T1000 (cell line): ENCODE data around the gene OXNAD1.

Experiments used
- DNase-seq: peaks from one replicate; lab custom pipeline; 2025; ENCODE audit warnings: mixed read lengths; lab: John Stamatoyannopoulos, UW

Gene OXNAD1

GRCh38 chr3:16279010-16279801 lies 14.2 kb downstream of the OXNAD1 start:
- DNase-seq: no peak

GRCh38 chr3:16280671-16281070 lies 15.7 kb downstream of the OXNAD1 start:
- no peak for DNase-seq

GRCh38 chr3:16284633-16285032 lies 19.6 kb downstream of the OXNAD1 start:
- no peak for DNase-seq

GRCh38 chr3:16286161-16286560 lies 21.1 kb downstream of the OXNAD1 start:
- DNase-seq: no peak

- DNase-seq: no peak
Measured at GRCh38 chr3:16286751-16287543, 21.9 kb downstream of the OXNAD1 start.

- DNase-seq: no peak
Measured at GRCh38 chr3:16288664-16289063, 23.7 kb downstream of the OXNAD1 start.

- DNase-seq: no peak
Measured at GRCh38 chr3:16289144-16289889, 24.3 kb downstream of the OXNAD1 start.

DNA sequence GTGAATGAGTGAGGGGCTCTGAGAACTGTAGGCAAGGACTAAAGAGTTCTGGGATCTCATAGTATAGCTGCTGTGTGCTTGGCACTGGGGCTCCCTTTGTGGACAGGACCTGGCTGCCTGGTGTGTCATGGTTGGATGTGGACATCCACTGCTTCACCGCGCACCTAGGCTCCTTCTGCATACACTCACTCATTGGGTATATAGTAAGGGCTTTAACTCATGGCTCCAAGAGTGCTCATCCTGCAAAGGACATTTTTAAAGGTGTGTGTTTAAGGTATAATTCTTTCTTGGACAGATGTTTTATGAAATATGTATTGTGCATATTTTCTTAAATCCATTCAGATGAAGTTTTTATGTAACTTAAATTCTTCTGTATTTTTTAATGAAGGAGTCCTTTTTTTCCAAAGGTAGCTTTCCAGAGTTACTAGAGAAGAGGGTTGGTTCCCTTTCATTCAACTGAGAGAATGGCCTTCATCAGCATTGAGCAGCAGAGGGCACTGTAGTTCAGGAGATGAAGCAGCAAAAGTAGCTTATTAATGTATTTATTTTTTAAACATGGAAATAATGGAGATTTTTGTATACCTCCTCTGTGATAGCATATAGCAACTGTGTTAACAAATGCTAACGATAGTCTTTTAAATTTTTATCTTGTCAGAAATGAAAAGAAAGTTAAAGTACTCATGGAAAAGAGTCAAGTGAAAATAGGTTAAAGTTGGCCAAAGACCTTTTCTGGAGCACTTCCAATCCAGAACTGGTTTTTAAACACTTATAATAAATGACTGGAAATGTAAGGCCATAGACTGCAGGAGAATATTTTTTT lies 25.2 kb downstream of the OXNAD1 start:
- DNase-seq: no peak

- DNase-seq: no peak
Measured at GRCh38 chr3:16290827-16291196, 25.8 kb downstream of the OXNAD1 start.

GRCh38 chr3:16294844-16295243 lies 29.8 kb downstream of the OXNAD1 start:
- DNase-seq: no peak

GRCh38 chr3:16295298-16295890 lies 30.4 kb downstream of the OXNAD1 start:
- no peak for DNase-seq

DNA sequence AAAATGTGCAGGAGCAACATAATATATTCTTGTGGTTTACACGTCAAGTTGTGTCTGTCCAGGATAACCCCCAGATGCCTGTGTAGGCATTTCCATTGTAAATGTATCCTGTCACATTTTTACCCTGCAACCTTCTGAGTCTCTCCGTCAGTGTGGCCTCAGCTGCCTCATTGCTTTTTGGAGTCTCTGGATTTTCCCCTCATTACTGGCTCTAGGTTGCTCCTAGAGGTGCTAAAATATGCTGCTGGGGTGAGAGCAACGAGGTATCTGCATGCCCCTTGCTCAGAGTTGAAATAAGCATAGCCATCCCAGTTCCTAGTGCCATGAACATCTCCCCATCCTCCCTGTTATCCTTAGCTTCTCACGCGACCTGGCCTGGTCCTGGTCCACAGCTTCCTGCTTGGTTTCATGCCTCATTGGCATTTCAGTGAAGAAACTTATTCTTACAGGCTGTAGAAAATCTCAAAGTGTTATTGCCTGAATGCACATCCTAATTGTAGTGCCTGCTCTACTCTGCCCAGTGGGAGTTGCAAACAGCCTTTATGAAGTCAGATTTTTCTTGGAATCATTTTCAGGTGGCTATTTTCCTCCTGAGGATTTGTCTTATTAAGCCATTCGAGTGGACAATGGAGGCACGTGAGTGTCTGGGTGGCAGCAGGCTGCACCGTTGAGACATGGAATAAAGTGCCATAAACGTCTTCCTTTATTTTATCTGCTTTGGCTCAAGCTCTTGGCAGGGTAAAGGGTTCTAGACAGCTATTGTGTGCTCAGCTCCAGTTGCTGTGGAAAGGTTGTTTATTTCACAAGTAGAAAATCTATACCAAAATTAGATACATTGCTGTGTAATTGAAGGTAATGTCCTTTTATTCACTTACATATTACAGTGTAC lies 33.2 kb downstream of the OXNAD1 start:
- DNase-seq: no peak

GRCh38 chr3:16298891-16299290 lies 33.9 kb downstream of the OXNAD1 start:
- no peak for DNase-seq

DNA sequence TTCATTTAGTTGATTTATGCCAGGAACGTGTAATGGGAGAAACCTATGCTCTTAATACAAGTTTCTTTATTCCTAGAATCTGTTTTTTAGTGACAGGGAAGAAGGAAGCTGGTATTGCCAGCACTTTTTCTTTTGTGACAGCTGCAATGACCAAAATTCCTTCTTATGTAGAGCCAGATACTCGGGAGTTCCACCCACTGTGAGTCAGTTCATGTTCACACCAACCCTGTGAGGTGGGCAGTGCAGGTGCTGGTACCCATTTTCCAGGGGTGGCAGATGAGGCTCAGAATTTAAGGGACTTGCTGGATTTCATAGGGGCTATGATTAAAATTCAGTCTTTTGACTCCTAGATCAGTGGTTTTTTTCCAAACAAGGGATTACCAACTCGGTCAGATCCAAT lies 34.7 kb downstream of the OXNAD1 start:
- no peak for DNase-seq

GRCh38 chr3:16300307-16300706 lies 35.3 kb downstream of the OXNAD1 start:
- DNase-seq: no peak

GRCh38 chr3:16300881-16301359 lies 35.9 kb downstream of the OXNAD1 start:
- no peak for DNase-seq

GRCh38 chr3:16301507-16301906 lies 36.5 kb downstream of the OXNAD1 start:
- DNase-seq: no peak

DNA sequence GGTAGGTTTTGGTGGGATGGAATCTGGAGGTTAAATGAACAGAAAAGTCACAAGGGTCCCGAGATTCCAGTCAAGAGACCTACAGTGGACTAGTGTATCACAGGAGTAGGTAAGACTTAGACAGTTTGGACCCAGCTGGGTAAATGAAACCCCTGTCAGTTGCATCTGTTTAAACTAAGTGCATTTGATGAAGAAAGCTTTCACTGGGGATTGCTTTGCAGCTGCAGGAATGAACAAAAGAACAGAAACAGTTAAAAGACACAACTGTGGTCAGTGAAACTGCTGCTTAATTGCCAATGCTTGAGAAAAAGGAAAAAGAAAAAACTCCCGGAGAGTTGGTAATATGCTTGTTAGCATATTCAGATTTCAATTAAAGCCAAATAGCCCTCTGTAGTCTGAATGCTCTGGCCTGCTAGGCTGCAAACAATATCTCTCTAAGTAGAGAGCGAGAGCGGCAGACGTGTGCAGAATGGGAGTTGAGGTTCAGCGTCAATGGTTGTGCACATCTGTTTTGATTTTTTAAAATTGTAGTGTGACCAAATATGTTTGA lies 37.1 kb downstream of the OXNAD1 start:
- DNase-seq: no peak

GRCh38 chr3:16303037-16303575 lies 38.1 kb downstream of the OXNAD1 start:
- DNase-seq: no peak
